Measurements from ENCODE around the gene PET100. TPM values are rescaled to one million over a fixed set of nuclear protein-coding genes. Genes with fewer than 3 reads are reported as not detected.

The PET100 gene
- total RNA-seq, 1 experiment from 2014 or later = 101 TPM

GRCh38 chr19:7606289-7606688 is 23.3 kb upstream of the PET100 start:
- no peak overlapping the region for H3K4me3 ChIP-seq (ENCODE audit: low read length)
- ATAC-seq (no peak), DNase-seq (no peak)
- peaks cover 7% of the 10 kb centered on the region; the same call in 1 of the 2 replicates for H4K20me1 ChIP-seq (ENCODE audit: low read length)
- H3F3A ChIP-seq (ENCODE audit: low read length, unreplicated experiment) = no peaks in the 10 kb centered on the region
- TF ChIP-seq, protein P1, sequence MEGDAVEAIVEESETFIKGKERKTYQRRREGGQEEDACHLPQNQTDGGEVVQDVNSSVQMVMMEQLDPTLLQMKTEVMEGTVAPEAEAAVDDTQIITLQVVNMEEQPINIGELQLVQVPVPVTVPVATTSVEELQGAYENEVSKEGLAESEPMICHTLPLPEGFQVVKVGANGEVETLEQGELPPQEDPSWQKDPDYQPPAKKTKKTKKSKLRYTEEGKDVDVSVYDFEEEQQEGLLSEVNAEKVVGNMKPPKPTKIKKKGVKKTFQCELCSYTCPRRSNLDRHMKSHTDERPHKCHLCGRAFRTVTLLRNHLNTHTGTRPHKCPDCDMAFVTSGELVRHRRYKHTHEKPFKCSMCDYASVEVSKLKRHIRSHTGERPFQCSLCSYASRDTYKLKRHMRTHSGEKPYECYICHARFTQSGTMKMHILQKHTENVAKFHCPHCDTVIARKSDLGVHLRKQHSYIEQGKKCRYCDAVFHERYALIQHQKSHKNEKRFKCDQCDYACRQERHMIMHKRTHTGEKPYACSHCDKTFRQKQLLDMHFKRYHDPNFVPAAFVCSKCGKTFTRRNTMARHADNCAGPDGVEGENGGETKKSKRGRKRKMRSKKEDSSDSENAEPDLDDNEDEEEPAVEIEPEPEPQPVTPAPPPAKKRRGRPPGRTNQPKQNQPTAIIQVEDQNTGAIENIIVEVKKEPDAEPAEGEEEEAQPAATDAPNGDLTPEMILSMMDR (conservative IDR thresholded peaks at IDR 0.05; ENCODE audit: low read depth, low read length) = no peak
- TF ChIP-seq EZH2 (IDR thresholded peaks at IDR 0.05; ENCODE audit: low read length, unreplicated experiment) (no peak), EZH2phosphoT487 (IDR thresholded peaks at IDR 0.05; ENCODE audit: borderline replicate concordance, low read length) (no peak)
- H3K9me3 ChIP-seq (ENCODE audit: low read length) = no peaks in the 10 kb centered on the region
- H3K4me1 ChIP-seq (ENCODE audit: insufficient read depth, low read length) = no peaks in the 10 kb centered on the region
- POLR2A ChIA-PET (ENCODE audit: unreplicated experiment) = no interaction called here
- H3K79me2 ChIP-seq (ENCODE audit: low read length) = peaks cover 5% of the 10 kb centered on the region
- H3K9ac ChIP-seq (ENCODE audit: low read length) = no peak overlapping the region
- no peaks in the 10 kb centered on the region for H3K9me2 ChIP-seq (replicated peaks; ENCODE audit: low read length)
- CTCF ChIA-PET = no interaction called here
- intact Hi-C loops (cut with micrococcal nuclease) = no loop called here
- H3K4me2 ChIP-seq (ENCODE audit: low read length) = no peak overlapping the region
- BruUV-seq (replicated peaks) = no TSS peak
- no peak overlapping the region for H3K27ac ChIP-seq (ENCODE audit: low read length)
- peaks cover 4% of the 10 kb centered on the region; the same call in 1 of the 2 replicates for H3K36me3 ChIP-seq (ENCODE audit: low read depth, low read length)
- H3K27me3 ChIP-seq (ENCODE audit: low read length) = no peaks in the 10 kb centered on the region
- H2AFZ ChIP-seq (ENCODE audit: low read length) = no peak overlapping the region

- peaks cover 2% of the 10 kb centered on the region for H3K79me2 ChIP-seq (ENCODE audit: low read length)
- H3K4me2 ChIP-seq (ENCODE audit: low read length) = no peak overlapping the region
- peaks cover 6% of the 10 kb centered on the region; the same call in 1 of the 2 replicates for H4K20me1 ChIP-seq (ENCODE audit: low read length)
- no peaks in the 10 kb centered on the region for H3K9me3 ChIP-seq (ENCODE audit: low read length)
- no peak overlapping the region for H3K27ac ChIP-seq (ENCODE audit: low read length)
- peaks cover 4% of the 10 kb centered on the region; the same call in 1 of the 2 replicates for H3K36me3 ChIP-seq (ENCODE audit: low read depth, low read length)
- H3K9me2 ChIP-seq (replicated peaks; ENCODE audit: low read length) = no peaks in the 10 kb centered on the region
- no peaks in the 10 kb centered on the region for H3K27me3 ChIP-seq (ENCODE audit: low read length)
- intact Hi-C loops (cut with micrococcal nuclease) = no loop called here
- no peak overlapping the region for H2AFZ ChIP-seq (ENCODE audit: low read length)
- H3F3A ChIP-seq (ENCODE audit: low read length, unreplicated experiment) = no peaks in the 10 kb centered on the region
- H3K9ac ChIP-seq (ENCODE audit: low read length) = no peak overlapping the region
- POLR2A ChIA-PET (ENCODE audit: unreplicated experiment) = no interaction called here
- no TSS peak for BruUV-seq (replicated peaks)
- DNase-seq = no peak
- H3K4me1 ChIP-seq (ENCODE audit: insufficient read depth, low read length) = no peaks in the 10 kb centered on the region
- CTCF ChIA-PET = no interaction called here
- no peak for ATAC-seq
- TF ChIP-seq, protein P1 (conservative IDR thresholded peaks at IDR 0.05; ENCODE audit: low read depth, low read length) = no peak
- H3K4me3 ChIP-seq (ENCODE audit: low read length) = no peak overlapping the region
Measured at GRCh38 chr19:7607212-7607873, 22.2 kb upstream of the PET100 start.

- POLR2A ChIA-PET (ENCODE audit: unreplicated experiment) = no interaction called here
- no peak overlapping the region for H3K9ac ChIP-seq (ENCODE audit: low read length)
- H3K36me3 ChIP-seq (ENCODE audit: low read depth, low read length) = peaks cover 4% of the 10 kb centered on the region; the same call in 1 of the 2 replicates
- no TSS peak for BruUV-seq (replicated peaks)
- H3K27me3 ChIP-seq (ENCODE audit: low read length) = no peaks in the 10 kb centered on the region
- ATAC-seq = no peak
- TF ChIP-seq EZH2phosphoT487 (IDR thresholded peaks at IDR 0.05; ENCODE audit: borderline replicate concordance, low read length) (no peak), EZH2 (IDR thresholded peaks at IDR 0.05; ENCODE audit: low read length, unreplicated experiment) (no peak)
- TF ChIP-seq, protein P1 (conservative IDR thresholded peaks at IDR 0.05; ENCODE audit: low read depth, low read length) = no peak
- H3K27ac ChIP-seq (ENCODE audit: low read length) = no peak overlapping the region
- H3K79me2 ChIP-seq (ENCODE audit: low read length) = no peaks in the 10 kb centered on the region
- H3K9me2 ChIP-seq (replicated peaks; ENCODE audit: low read length) = no peaks in the 10 kb centered on the region
- no peak overlapping the region for H3K4me2 ChIP-seq (ENCODE audit: low read length)
- H3K4me1 ChIP-seq (ENCODE audit: insufficient read depth, low read length) = no peaks in the 10 kb centered on the region
- no peaks in the 10 kb centered on the region for H3K9me3 ChIP-seq (ENCODE audit: low read length)
- CTCF ChIA-PET = interaction anchor here (0.6 kb wide), 1 partner anchor 244 kb away, joined by 3 read pairs; no protein-coding TSS in a partner anchor
- no peaks in the 10 kb centered on the region for H3F3A ChIP-seq (ENCODE audit: low read length, unreplicated experiment)
- intact Hi-C loops (cut with micrococcal nuclease) = no loop called here
- DNase-seq = no peak
- no peak overlapping the region for H3K4me3 ChIP-seq (ENCODE audit: low read length)
- H2AFZ ChIP-seq (ENCODE audit: low read length) = no peak overlapping the region
- H4K20me1 ChIP-seq (ENCODE audit: low read length) = peaks cover 5% of the 10 kb centered on the region; the same call in 1 of the 2 replicates
Measured at GRCh38 chr19:7607874-7608560, 21.6 kb upstream of the PET100 start.

All from PC-3 (cell line).